Measurements from ENCODE around the gene AFG3L2. TPM values are rescaled to one million over a fixed set of nuclear protein-coding genes. Genes with fewer than 3 reads are reported as not detected.
A peak's percentile ranks its signal among the peaks of the same experiment; 100 is the strongest.

The AFG3L2 gene
- total and polyA plus RNA-seq, 9 of the 15 experiments (the other 6 are each of a cell fraction or from before 2014, with no cell fraction given) = 24.1 to 109 (median 84.0) TPM

GRCh38 chr18:12391487-12392165, 14.6 kb upstream of the AFG3L2 start (continued):
- TF ChIP-seq NR4A1 (CRISPR knock-in tag; IDR thresholded peaks at IDR 0.05) (no peak), NR4A1 (tag; IDR thresholded peaks at IDR 0.05) (no peak), ZNF280A (IDR thresholded peaks at IDR 0.05; ENCODE audit: low read depth, partially characterized antibody) (no peak), ZBTB40 (IDR thresholded peaks at IDR 0.05) (no peak), ZBTB40 (CRISPR knock-in tag; IDR thresholded peaks at IDR 0.05) (no peak), CXXC5 (CRISPR knock-in tag; IDR thresholded peaks at IDR 0.05) (0 out of 2 replicates have a peak, but pooled peaks have one; percentile 30), CC2D1A (IDR thresholded peaks at IDR 0.05) (peak; percentile 87), SETDB1 (IDR thresholded peaks at IDR 0.05; ENCODE audit: low read length) (no peak), MAZ (CRISPR knock-in tag; conservative IDR thresholded peaks at IDR 0.05 in 1 of 2, IDR thresholded peaks at IDR 0.05 in 1 of 2) (0 out of 4 replicates have a peak, but pooled peaks of 1 of the 2 experiments have one; percentile 18), MTA3 (IDR thresholded peaks at IDR 0.05; ENCODE audit: borderline replicate concordance) (no peak), ZNF445 (CRISPR knock-in tag; IDR thresholded peaks at IDR 0.05; ENCODE audit: low read depth) (no peak), ZBTB17 (CRISPR knock-in tag; IDR thresholded peaks at IDR 0.05) (no peak), PURB (CRISPR knock-in tag; IDR thresholded peaks at IDR 0.05; ENCODE audit: low read depth) (no peak), HINFP (tag; conservative IDR thresholded peaks at IDR 0.05; ENCODE audit: low read depth) (no peak), FOSL1 (tag; conservative IDR thresholded peaks at IDR 0.05) (no peak), PHTF2 (CRISPR knock-in tag; IDR thresholded peaks at IDR 0.05) (no peak), ESRRB (CRISPR knock-in tag; IDR thresholded peaks at IDR 0.05; ENCODE audit: borderline replicate concordance) (no peak)
